GM19025 (cell line): ENCODE data around the gene KIF1B.

Source experiments
- ATAC-seq: cut with Tn5 transposase; IDR thresholded peaks from one replicate; pipeline ENCODE4 v1.9.1; 2021; ENCODE audit warnings: mild to moderate bottlenecking, low read depth, moderate library complexity; ENCODE audit not compliant: unreplicated experiment

Gene KIF1B

DNA sequence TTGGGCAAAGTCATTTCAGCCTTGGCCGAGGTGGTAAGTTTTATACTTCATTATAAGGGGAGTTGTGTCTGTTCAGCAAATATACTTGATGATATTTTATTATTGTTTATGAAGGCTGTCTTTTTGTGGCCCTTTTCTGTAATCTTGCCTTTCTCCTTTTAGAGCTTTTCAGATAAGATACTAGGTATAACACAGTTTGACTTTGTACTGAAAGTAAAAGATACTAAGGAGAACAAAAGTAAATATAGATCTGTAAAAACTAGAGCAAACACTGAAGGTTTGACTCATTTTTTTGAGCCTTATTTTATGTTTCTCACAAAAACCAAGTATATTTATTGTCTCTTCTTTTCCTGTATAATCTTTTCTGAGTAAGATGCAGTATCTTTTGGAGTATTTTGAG, 61.9 kb downstream of the KIF1B start:
- no peak for ATAC-seq

DNA sequence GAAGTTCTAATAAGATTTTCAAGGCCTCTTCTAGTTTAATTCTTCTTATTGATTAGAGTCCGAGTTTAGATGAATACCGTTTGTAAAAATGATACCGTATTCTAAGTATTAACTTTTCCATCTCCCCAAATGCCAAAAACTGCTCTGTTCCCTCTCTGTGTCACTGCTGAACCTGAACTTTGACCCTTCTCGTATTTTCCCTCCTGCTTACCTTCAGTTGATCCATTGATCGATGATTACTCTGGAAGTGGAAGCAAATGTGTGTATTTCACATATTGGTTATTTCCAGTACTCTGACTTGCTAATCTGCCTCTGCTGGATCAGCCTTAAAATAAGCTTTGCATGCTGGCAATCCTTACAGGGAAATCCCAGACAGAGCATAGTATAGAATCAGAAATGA, 68.5 kb downstream of the KIF1B start:
- ATAC-seq = no peak

DNA sequence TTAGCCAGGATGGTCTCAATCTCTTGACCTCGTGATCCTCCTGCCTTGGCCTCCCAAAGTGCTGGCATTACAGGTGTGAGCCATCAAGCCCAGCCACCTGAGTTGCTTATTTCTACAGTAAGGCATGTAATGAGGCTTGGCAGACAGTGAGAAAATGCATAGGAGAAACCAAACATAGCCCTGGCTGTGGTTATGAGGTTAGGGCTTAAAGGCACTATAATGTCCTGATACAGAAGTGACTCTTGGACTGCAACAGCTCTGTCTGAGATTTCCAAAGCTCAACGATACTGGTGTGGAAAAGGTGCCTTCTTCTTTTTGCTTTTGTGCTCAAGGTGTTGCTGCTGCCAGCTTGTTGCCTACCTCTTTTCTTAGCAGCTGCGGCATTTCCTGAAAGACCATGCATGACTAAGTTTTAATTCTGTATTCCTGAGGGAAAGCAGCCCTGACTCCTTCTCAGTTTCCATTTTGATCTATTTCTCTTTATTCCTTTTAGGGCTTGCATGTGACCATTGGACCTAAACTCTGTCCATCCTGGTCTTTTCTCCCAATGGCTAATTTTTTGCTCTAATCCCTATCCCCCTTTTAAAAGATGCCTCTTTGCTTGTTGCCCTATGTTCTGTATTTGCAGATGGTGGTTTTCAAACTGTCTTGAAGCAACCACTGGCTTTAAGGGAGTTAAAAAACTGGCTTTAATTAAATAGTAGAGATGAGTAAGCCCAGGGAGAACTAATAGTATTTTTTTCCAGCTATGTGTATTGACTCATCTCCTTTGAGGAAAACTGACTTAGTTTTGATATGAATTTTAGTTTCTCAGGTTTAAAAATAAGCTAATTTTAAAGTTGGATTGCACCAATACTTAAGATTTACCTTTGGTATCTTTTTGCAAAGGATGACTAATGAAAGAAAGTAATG, 70.3 kb downstream of the KIF1B start:
- ATAC-seq = no peak

DNA sequence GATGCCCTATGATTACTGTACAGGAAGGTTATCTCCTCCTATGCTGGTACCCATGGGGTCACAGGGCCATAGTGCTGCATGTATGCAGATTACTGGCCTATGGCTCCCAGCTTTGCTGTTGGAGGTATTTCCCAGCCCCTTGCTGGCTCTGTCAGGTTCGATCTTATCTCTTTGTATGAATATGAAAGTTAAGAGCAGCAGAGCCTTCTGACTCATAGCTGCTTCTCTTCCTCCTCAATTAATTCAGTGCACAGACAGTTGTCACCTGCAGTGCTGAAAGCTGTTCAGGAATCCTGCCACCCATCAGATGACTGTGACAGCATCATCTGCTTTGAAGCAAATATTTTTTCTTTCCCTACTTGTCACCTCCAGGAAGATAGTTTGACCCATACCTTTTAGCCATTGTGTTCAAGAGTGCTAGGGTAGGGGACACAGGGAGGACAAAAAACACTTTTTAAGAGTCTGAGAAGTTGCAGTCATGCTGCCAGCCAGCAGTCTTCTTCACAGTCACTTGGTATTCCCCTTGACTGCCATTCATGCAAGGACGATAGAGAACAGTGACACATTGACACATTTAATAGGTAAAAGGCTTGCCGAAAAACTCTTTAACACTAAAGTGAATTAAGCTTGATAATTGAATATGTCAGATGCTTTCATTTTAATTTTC, 73.1 kb downstream of the KIF1B start:
- no peak for ATAC-seq

DNA sequence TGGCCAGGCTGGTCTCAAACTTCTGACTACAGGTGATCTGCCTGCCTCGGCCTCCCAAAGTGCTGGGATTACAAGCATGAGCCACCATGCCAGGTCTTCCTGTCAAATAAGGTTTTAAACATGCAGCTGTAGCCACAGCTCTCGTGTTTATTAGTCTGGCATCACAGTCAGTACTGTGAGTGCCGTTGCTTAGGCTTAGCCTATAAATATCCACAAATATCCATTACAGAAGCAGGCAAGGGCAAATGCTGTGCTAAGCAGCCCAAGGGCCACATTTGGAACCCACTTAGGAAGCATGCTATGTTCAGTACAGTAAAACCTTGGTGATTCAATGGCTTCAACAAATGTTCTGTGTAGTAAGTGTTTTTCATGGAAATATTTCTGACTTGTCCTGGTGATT, 75.9 kb downstream of the KIF1B start:
- no peak for ATAC-seq

DNA sequence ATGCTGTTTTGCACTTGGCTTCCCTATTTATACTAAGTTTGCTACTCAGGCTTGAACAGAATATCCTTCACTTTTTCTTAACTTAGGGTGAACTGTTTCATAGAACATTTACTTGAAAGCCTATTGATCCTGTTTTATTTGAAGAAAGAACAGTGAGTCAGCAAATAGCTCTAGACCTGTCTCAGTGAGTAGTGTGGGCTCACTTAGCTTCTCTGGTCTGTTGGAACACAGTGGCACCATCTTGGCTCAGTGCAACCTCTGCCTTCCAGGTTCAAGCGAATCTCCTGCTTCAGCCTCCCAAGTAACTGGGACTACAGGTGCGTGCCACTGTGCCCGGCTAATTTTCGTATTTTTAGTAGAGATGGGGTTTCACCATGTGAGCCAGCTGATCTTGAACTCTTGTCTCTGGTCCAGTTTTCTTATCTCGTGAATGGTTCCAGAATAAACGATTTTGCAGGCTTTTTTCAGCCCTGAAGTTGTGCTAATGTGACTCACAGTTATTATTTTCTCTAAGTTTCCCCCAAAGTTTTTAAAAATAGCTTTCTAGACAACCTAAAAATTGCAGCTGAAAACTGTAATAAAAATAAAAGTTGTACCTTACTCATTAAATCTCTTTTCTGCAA, 76.8 kb downstream of the KIF1B start:
- ATAC-seq = no peak

DNA sequence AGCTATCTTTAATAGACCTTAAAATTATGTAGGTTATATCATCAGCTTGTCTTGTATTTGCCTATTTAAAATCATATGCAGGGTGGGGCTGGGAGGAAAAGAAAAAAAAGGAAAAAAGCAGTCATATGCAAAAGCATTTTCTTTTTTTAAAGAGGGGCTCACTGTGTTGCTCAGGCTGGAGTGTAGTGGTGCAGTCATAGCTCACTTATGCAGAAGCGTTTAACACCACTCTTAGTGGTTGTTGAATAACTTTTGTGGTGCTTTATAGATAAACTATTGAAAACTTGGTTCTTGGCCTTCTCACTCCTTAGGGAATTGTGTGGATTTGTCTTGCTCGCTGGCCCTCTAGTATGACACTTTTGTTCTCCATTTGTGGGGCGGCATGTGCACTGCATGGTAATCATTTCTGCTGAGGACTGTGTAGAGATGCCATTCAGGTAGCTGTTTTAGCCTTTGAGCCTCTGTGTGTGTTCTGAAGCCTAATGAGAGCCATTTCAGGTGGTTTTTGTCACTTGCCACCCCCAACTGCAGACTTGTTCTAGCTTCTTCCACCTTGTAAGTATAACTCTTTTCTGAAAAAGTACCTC, 77.8 kb downstream of the KIF1B start:
- ATAC-seq = no peak

DNA sequence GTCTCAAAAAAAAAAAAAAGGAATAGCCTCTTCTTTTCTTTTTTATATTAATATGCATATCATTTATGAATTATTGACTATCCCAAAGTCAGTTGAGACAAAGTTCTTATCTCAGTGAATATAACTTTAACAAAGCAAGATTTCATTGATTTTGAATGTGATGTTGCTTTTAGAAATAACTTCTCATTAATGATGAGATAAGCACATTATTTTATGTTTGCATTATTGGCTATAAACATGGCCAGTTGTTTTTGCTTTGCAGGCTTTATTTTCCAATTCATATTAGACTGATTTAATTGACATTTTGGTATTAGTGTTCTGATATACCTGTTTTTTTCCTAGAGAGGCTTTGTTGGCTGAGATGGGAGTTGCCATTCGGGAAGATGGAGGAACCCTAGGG, 81.3 kb downstream of the KIF1B start:
- ATAC-seq = no peak

DNA sequence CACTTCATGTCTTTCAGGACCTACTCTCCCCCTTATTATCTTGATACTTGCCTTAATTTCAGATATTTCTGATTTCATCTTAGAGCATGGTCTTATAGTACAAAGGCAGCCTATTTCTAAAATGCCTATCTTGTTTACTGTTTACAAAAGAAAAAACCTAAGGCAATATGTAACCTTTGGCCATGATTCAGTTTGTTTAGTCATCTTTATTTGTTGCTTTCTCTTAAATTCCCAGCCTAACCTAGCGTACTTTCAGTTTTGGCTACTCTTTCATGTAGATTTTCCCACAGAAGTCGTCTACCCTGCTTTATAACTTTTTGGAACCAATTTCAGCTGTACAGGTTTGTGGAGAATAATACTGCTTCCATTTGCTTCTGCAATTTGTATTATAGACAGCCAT, 81.8 kb downstream of the KIF1B start:
- no peak for ATAC-seq

DNA sequence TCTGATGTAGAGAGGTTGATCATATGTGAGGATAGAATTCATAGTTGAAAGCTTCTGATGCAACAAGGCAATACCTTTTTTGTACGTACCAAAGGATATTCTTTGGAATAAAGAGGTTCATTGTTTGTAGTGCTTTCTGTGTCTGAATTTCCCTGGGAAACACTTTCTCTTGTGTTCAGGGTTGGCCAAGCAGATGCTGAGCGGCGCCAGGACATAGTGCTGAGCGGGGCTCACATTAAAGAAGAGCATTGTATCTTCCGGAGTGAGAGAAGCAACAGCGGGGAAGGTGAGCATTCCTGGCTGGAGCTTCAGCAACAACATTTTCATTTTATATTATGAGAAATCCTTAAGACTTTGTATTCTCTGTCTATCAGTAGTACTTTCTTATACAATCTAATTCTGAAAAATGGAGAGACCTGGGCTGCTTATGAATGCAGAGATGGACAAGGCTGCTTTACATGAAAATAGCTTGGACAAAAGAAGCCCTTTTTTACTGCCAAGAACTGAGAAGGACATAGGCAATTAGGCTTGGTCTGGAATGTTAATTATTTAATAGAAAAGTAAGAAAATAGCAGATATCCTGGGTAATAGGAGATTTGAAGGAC, 85.2 kb downstream of the KIF1B start:
- no peak for ATAC-seq

DNA sequence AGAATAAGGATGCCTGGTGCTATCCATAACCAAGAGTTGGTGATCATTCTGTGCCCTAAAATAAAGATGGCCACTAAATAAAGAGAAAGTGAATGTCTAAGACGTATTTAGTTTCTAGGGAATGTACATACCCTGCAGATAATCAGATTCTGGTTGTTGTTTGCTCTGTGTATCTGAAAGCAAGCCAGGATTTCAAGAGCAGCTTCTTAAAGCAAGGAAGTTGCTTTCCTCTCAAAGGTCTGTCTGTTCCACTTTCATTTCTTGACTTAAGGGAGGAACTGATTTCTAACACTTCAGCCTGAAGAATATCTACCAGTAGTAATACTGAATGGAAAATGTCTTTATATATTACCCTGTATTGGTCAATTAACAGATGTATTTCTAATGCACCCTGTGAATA, 88.8 kb downstream of the KIF1B start:
- no peak for ATAC-seq

DNA sequence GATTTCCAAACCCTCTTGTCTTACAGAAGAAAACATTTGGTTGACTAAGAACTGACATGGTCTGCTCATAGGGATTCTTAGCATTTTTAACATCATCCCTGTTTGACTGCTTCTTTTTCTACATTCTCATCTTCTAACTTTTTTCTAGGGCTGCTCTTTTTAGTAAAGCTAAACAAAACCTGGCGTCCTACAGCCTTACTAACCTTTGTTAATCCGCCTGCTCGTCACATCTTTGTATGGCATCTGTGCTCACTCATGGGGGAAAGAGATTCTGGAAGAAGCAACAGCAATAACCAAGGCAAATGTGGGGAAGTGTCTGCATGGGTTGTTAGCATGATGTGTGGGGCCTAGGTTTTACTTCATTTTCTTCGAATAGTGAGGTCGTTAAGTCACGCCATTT, 92.0 kb downstream of the KIF1B start:
- ATAC-seq = no peak

DNA sequence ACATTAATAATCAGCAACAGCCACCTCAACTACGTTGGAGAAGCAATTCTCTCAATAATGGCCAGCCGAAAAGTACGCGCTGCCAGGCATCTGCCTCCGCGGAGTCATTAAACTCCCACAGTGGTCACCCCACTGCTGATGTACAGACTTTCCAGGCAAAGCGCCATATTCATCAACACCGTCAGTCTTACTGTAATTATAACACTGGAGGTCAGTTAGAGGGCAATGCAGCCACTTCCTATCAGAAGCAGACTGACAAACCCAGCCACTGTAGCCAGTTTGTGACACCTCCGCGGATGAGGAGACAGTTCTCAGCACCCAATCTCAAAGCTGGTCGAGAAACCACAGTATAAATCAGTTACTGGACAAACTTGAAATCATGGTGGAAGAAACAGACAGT, 93.9 kb downstream of the KIF1B start:
- no peak for ATAC-seq

DNA sequence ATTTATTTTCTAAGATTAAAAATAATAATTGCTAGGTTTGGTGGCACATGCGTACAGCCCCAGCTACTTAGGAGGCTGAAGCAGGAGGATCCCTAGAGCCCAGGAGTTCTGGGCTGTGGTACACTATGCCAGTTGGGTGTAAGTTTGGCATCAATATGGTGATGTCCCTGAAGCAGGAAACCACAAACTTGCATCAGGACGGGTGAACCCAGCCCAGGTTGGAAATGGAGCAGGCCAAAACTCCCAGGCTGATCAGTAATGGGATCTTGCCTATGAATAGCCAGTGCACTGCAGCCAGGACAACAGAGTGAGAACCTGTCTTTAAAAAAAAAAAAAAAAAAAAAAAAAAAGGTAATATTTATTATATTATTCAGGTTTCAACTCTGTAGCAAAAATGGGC, 96.1 kb downstream of the KIF1B start:
- ATAC-seq = no peak

DNA sequence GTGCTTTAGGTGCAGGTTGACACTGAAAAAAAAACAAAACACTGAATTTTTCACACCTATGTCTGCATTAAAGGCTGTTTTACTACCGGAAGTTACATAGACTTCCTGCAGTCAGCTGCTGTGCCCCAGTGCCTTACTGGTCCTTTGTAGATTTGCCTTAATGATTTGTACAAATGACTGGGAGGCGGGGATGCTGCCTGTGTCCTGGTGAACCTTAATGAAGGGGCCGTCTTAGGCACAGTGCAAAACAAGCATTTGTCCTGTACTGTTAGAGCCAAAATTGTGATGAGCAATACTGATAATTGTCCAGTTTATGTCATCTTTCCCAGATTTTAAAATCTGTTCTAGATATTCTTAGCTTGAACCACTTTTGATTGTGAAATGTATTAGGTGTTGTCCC, 97.6 kb downstream of the KIF1B start:
- ATAC-seq = no peak

DNA sequence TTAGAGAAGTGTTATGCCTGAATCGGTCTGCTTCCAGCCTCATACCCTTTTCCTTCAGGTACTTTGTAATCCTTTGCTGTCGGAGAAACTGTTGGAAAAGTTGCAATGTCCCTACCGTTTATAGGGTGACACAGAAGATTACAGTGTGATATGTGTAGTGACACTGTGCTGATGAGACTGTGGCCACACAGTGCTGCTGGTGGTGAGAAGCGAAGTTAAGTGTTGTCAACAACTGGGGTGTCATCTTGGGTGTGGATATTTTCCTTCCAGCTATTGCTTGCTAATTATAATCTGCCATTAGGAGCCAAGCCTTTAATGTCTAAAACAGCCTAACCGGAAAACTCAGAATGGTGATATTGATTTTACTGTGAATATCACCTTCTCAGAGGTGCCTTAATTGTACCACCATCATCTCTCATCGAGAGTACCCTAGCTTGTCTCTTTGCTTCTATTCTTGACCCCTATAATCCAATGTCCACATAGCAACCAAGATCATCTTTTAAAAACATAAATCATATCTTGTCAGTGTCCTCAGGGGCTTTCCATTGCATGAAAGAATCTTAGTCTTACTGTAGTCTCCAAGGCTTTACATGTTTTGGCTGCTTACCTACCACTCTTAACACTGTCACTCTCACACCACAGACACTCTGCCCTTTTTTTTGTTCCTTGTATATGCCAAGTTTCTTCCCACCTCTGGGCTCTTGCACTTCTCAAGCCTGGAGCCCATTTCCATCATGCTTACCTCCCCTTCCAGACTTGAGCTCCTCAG, 99.1 kb downstream of the KIF1B start:
- no peak for ATAC-seq

DNA sequence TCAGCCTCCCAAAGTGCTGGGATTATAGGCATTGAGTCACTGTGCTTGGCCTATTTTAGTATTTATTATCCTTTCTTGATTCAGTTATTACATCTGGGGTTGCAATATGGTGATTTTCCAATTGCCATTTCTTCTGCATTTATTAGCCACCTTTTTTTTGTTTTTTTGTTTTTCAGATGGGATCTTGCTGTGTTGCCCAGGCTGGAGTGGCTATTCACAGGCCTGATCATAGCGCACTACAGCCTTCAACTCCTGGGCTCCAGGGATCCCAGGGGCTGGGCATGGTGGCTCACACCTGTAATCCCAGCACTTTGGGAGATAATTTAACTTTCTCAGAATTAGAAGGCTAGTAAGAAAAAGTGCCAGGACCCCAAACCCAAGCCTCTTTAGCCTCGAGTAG, 106.4 kb downstream of the KIF1B start:
- no peak for ATAC-seq

DNA sequence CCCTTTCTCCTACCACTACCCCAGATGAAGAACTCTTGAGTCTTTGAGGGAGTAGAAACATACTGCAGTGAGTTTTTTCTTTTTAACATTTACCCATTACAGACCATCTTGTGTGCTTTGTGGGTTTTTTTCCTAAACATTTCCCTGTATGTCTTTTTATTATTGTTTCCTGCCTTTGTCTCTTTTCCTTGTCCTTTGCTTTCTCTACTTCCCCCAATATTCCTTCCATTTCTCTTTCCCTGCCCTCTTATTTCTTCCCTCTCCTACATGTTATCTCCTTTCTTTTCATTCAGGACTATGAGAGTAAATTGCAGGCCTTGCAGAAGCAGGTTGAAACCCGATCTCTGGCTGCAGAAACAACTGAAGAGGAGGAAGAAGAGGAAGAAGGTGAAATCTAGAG, 109.4 kb downstream of the KIF1B start:
- no peak for ATAC-seq

DNA sequence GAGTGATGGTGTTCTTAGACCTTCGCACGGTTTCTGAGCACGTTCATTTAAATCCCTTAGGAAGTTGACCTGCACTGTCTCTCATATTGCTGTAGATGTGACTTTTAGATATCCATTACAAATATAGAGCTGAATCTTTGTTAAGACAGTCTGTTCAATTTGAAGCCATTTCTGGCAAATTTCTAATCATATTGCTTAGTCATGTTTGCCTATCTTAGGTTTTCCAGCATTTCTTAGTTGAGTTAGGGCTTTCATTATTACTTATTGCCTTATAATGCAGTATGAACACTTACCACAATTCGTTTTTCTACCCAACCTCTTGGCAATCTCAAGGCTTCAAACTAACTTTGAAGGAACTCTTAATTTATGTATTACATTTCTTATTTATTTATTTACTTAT, 110.0 kb downstream of the KIF1B start:
- ATAC-seq = no peak

DNA sequence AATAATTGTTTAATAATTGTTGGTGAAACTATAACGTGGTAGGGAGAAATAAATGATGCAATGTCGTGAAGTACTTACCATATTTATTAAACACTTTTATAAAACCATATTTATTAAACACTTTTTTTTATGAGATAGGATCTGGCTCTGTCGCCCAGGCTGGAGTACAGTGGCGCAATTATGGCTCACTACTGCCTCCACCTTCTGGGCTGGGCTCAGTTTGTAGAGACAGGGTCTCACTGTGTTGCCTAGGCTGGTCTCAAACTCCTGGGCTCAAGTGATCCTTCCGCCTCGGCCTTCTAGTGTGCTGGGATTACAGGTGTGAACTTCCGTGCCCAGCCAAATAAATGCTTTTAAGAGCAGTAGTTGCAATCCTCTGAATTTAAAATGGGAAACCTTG, 112.5 kb downstream of the KIF1B start:
- no peak for ATAC-seq
